Superior temporal gyrus (tissue), 1 donor: ENCODE measurements around the gene STKLD1.

Experiments used
- DNase-seq: peaks from one replicate; pipeline ENCODE4 v3.0.0-alpha.2; 2016; ENCODE audit errors: extremely low spot score

STKLD1 gene

DNA sequence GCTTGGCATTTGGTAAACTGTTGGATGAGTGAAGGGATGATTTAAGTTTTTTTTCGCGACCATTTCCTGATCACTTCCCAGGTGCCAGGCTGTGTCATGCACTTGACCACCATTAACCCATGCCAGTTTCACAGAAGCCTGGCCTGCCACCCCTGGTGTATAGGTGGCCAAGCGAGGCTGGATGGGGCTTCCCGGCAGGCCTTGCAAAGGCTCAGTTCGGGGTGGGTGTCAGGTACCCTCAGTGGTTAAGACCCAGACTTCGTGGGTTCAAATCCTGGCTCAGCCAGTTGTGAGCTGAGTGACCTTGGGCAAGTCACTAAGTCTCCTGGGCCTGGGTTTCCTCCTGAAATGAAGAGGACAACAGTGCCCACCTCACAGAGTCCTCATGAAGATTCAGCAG lies 30.6 kb upstream of the STKLD1 start:
- DNase-seq, result no peak

DNA sequence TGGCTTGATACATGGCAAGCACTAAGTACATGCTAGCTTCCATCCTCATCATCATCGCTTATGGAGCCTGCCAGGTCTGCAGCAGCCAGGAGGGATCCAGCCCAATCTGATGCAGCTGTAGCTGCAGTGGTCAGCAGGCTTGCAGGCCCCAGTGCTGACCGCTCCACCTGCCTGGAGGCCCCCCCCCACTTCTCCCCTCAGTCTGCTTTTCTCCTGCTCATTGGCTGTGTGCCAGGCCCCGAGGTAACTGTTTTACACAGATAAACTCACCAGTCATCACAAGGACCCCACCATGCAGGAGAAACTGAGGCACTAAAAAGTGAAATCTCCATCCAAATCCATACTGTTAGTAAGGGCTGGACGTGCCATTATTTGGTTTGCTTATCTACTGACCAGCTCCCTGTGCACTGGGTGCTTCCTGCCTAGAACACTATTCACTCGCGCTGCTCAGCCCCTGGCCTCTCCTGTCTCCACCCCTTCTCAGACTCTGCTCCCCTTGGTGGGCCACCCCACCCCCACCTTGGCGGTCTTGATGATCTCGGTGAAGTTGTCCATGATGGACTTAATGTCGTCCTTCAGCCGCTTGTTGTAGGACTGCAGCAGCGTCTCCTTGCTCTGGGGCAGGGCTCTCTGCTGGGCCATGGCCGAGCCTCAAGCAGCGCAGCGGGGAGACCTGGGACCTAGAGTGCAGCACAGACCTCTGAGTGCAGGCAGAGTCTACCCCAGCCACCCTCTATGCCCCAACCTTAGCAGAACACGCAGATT lies 30.0 kb upstream of the STKLD1 start:
- no peak for DNase-seq

DNA sequence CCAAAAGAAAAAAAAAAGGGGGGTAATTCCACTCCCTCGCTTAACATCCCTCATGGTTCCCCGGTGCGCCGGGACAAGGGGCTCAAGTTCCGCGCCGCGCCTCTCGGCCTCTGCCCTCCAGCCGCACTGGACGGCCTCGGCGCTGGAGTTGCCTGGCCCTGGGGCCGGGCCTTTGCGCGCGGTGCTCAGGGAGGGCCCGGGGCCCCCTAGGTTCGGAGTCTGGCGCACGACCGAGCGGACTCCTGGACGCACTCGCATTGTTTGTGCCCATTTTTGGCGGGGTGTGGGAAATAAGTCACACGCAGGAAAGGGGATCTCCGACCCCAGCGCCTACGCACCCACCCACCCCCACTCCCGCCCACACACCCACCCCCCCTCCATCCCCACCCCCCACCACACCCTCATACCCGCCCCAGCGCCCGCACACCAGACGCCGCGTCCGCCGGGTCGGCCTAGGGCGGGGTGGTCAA lies 28.6 kb upstream of the STKLD1 start:
- no peak for DNase-seq

DNA sequence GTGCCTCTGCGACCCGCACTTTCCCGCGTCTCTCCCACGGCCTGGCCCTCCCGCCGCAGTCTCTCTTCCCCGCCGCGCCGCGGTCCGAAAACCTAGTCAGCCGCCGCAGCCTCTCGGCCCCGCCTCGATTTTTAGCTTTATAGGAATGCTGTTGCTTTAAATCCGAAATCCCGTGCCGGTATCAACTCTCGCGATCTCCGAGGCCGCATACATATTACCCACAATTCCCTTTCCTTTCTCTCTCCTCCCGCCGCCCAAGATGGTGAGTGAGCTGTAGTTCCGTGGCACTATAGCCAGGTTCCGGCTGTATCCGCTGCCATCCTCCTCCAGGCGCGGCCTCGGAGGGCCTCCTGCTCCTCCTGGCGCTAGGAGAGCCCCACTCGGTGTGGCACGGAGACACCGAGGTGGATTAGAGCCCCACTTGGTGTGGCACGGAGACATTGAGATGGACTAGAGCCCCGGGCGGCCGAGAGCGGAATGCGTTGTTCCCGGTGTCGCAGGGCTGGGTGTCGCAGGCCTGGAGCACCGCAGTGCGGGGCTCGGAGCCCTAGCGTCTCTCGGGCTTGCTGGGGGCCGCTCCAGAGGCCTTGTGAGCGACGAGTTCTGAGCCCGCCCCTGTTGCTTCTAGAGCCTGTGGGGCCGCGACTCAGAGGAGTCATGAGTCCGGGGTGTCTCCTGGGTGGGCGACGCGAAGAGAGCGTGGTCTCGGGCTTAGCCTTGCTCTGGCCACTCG lies 28.0 kb upstream of the STKLD1 start, which contains the start of the genes MED22 and RPL7A:
Gene MED22, minus strand, starts transcription at position 147 of the 733 bp plus-strand sequence. CDS start 1,469 bp downstream, outside the sequence.
Gene RPL7A, plus strand, starts transcription at position 234 of the 733 bp plus-strand sequence. Its CDS starts 26 bp downstream, at position 260.
- DNase-seq, result peak; percentile 98

DNA sequence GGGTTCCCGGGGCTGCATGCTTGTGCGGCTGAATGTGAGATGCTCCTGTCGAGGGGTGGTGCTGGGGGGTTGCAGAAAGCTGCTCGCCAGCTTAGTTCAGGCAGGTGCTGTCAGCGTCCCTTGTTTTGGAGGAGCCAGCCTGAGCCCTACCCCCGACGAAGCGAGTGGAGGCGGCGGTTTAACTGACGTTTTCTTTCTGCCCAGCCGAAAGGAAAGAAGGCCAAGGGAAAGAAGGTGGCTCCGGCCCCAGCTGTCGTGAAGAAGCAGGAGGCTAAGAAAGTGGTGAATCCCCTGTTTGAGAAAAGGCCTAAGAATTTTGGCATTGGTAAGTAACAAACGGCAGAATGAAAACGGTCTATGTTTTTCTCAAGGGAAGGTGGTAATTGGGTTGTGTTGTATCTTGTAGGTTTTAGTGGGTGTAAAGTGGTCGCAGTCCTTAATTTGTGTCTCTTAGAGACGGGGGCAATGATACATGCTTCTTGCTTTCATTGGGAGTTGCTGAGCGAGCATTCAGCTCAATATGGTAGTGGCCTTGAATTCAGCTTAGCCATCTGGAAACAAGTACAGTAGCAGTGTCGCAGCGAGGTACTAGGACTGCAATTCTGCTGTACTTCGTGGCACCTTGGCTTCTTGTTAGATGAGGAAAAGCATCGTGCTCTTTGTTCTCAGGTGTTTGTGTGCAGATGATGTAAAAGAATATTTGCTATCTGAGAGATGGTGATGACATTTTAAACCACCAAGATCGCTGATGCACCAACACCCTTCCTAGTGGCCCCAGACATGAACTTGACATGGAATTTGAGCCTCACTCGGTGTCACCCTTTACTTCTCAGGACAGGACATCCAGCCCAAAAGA lies 27.2 kb upstream of the STKLD1 start:
- DNase-seq, result no peak

DNA sequence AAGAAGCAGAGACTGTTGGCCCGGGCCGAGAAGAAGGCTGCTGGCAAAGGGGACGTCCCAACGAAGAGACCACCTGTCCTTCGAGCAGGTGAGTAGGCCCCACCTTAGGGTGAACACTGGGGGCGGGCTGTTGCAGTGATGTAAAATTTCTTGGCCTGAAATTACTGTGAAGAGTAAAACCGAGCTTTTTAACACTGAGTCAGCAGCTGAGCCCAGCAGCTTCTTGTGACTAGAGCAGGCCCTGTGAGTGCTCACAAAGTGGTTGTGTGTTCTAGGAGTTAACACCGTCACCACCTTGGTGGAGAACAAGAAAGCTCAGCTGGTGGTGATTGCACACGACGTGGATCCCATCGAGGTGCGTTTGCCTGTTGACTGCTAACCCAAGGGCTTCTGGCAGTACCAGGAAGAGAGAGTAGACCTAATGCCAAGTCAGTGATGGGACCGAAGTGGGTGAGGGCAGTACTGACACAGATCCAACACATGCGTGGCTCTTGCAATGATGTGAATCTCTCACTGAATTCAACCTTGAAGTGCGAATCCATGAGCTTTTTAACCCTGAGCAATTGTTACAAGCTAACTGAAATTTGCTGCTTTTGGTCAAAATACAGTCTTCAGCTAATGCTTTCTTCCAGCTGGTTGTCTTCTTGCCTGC lies 26.1 kb upstream of the STKLD1 start:
- no peak for DNase-seq

DNA sequence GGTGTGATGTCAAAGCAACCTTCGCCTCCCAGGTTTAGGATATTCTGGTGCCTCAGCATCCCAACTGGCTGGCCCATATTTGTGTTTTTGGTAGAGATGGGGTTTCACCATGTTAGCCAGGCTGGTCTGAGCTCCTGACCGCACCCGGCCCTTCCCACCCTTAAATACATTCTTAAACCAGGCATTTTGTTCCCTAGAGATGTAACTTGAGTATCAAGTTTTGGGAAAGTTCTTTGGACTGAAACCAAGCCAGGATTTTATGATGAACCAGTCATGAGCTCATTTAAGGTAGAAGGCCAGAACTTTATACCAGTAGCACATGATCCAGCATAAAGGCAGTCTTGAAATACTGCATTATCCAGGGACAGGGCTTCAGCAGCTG lies 24.6 kb upstream of the STKLD1 start:
- DNase-seq, result no peak

DNA sequence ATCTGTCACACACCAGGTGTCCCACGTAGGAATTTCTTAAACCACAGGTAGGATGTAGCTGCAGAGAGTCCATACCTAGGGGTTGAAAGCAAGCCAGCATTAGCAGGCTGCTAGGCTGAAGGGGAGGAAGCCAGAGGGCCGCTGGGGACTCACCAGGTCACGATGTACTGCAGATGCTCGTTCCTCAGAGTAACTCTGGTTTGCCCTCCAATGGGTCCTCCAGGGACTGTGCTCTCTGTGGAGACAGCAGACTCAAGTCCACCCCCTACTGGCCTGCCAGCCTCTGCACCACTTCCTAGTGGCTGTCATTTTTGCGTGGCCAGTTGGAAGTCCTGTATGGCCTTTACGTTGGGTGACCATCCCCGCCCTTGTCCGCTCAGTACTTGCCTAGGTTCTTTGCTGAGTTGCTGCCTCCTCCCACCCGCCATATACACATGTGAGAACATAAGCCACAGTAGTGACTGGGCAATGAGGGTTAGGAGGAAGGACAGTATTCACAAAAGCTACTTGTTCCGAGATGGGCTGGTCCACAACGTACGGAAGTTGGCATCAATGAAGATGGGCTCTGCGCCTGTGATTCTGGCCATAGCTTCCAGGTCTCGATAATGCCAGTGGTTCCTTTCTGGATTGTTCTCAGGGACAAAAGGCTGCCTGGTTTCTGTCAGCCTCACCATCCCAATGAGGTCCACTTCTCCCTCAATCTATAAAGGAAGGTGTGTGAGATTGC lies 24.1 kb upstream of the STKLD1 start:
- no peak for DNase-seq

DNA sequence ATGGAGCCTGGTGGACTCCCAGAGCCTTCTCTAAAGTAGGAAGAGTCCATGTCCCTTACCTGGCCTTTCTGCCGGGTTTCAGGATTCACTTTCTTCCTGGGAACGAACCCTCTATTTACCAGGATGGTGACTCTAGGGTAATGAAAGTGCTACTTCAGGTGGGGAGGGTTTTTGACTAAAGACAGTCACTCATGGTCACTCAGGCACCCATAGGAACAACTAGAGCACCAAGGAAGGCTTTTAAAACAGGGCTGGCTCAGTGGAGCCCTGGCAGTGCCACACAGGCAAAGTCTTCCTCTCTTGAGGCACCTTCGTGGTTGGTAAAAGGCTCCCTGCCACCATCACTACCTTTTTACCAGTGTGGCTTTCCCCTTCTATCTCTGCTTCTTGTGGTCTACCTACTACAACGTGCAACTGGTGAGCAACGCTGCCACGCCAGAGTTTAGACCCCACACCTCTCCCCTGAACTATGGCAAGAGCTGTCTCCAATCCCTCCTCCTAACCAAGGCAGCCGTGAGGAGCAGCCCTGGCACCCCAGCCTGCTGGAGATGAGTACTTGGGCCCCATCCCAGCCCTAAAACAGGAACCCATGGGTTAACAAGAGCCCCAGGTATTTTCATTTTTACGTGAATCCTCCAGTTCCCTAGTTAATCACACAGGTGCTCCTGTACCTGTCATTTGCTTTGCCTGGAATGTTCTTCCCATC lies 23.4 kb upstream of the STKLD1 start:
- no peak for DNase-seq

DNA sequence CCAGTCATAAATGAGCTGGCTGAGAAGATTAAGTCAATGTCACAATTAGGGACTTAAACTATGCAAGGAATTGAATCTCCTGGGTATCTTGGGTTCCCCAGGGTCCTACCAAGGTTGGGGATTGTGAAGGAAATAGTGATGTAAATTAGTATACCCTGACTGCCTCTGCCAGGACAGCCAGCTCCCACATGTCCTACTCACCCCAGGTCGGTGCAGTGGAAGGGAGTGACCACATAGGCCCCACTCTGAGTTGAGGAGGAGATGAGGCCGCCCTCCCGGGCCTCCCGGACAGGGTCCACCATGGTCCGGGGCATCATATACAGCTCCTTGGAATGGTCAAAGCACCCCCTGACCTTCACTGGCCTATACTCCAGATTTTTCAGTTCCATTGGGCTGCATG lies 22.6 kb upstream of the STKLD1 start:
- no peak for DNase-seq

DNA sequence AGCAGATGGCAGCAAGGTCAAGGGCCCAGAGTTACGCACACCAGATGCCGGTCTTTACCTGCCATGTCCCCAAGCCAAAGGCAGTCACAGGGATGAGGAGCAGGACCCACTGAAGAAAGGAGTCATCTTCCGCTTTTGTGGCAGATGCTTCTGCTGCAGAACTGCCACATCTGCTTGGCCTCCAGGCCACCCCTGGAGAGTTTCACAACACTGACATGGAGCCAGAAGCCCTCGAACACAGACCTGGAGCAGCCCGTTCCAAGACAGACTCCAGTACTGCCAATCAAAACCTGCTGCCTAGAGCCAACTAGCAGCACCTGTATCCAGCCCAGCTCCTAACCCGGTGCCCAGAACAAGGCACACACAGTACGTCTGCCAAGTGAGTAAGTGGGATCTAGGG lies 21.4 kb upstream of the STKLD1 start:
- no peak for DNase-seq

DNA sequence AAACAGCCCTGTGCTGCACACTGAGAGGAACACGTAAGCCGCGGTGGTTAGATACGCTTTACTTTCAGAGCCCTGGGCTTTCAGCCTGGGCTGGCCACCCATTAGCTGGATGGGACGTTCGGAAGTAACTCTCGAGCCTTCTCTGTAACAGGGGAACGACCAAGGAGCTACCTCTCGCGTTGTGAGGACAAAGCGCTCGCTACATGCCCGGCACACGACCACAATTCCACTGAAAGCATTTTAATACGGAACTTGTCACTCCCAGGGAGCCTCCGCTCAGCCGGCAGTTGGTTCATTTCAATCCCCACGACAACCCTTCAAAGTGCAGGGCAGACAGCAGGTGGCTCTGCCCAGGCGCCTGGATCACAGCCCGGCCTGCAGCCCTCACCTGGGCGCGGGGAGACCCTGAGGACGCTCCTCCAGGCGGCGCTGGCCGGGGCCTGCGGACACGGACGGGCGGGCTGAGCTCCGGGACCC lies 20.2 kb upstream of the STKLD1 start:
- no peak for DNase-seq

DNA sequence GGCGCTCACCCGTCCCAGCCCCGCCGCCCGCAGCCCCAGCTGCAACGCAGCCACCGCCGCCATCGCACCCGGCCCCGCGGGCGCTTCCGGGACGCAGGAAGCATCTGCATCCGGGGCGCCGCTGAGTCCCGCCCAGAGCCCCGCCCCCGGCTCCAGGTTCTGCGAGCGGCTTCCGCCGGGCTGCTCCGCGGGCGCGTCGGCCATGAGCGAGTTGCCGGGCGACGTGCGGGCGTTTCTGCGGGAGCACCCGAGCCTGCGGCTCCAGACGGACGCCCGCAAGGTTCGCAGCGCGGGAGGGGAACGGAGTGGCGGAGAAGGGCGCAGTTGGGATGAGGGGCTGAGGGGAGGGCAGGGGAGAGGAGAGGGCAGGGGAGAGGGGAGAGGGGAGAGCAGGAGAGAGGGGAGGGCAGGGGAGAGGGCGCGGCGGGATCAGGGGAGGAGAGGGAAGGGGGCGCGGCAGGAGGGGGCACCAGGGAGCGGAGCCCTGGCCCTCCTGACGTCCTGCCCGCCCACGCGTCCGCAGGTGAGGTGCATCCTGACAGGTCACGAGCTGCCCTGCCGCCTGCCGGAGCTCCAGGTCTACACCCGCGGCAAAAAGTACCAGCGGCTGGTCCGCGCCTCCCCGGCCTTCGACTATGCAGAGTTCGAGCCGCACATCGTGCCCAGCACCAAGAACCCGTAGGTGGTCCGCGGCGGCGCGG lies 19.6 kb upstream of the STKLD1 start, which contains the start of the genes SURF1 and SURF2:
Gene SURF1, minus strand, starts transcription at position 97 of the 701 bp plus-strand sequence. Its CDS starts 34 bp downstream, at position 63.
Gene SURF2, plus strand, starts transcription at position 160 of the 701 bp plus-strand sequence. Its CDS starts 43 bp downstream, at position 203.
- peak; percentile 80 for DNase-seq

DNA sequence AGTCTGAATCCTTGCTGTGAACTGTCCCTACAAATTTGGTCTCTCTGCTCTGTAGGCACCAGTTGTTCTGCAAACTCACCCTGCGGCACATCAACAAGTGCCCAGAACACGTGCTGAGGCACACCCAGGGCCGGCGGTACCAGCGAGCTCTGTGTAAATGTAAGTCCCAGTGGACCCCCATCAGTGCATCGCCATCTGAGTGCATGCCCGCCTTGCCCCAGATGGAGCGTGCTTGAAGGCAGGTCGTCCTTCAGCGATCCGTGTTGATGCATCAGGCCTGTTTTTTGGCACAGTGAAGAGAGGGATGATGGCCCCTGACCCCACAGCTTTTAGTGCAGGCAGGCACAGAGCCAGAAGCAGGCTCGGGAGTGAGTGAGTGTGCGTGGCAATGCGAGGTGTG lies 18.5 kb upstream of the STKLD1 start:
- no peak for DNase-seq

DNA sequence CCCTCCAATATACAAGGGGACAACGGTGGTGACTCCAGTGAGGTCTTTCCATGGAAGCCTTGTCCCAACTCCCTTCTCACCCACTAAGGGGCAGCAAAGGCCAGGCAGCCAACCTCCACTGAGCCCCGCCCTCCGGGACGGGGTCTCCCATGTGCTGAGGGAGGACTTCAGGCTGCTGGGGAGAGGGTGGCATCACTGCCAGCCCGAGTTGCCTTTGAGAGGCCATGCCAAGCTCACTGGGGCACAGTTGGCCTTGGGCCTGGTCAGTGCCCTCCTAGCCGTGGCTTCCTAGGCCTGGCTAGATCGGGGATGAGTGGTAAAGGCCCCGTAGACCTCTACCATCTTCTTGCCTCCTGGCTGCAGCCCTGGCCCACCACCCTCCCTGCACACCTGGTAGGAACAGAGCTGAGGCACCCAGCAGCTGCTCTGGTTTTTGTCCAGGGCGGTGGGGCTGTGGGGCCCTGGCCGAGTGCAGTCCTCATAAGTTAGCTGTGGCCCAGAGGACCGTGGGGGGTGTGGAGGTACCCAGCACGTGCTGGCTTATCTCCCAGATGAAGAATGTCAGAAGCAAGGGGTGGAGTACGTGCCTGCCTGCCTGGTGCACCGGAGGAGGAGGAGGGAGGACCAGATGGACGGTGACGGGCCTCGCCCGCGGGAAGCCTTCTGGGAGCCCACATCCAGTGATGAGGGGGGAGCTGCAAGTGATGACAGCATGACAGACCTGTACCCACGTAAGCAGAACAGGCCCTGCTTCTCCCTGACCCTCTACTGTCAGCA lies 16.6 kb upstream of the STKLD1 start:
- DNase-seq, result no peak

DNA sequence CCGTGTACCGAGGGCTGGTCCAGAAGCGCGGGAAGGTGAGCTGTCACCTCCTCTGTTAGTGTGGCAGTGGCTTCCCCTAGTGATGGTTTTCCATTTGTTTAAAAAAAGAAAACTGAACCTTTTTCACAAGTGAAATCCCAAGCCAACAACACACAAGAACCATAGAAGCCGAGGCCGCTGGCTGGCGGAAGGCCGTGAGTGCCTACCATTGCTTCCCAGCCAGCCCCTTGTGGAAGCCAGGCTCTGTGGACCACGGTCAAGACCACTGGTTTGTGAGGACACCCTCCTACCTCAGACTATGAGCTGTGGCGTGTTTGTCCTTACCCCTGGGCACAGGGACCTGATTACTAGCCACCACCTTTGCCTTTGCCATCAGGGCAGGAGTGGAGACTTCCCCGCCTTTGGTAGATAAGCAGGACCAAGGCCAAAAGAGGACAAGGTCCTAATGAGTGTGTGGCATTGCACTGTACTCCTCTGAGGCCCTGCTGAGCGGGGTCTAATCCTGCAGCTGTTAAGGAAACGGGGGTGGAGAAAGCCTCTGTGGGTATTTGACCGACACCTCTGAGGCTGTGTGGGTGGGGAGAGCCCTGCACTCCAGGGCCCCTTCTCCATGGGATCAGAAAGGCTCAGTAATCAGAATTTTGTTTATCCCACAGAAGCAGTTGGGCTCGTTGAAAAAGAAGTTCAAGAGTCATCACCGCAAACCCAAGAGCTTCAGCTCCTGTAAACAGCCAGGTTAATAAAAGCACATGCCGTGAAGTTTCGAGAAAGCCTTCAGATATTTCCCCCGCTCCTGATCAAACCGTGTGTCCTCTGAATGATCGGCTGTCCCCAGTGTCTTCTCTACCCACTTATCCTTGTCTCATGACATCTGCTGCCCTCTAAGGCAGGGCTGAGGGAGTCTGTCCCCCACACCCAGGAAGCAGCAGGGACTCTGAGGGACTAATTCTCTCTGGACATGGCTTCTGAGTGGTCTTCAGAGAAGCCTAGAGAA lies 15.5 kb upstream of the STKLD1 start:
- no peak for DNase-seq

DNA sequence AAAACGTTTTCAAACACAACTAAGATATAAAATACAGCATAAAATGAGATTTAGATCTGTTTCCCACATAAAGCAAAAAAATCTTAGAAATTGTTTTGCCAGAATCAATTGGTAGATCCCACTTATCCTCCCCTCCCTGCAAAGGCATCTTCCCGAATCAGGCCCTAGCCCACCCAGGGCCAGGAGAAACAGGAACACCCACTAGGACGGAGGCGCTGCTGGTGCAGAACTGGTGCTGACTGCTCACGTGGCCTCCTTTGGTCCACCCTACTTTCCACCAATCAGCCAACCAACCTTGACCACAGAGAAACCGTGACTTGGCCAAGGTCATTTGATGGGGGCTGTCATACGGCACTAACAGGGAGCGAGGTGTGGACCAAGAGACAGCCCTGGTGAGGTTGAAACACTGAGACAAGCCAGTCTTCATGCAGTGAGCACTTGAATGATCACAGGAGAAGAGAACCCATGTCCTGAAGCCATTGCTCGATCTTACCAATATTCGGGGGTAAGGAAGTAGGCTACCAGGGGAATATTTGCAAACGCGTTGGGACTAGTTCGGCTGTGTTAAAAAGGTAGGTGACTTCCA lies 14.6 kb upstream of the STKLD1 start:
- no peak for DNase-seq
